Keratinocyte (primary cell): ENCODE measurements around the gene OR2L3. TPM values are rescaled to one million over a fixed set of nuclear protein-coding genes. Genes with fewer than 3 reads are reported as not detected.

Source experiments
- DNase-seq: peaks from one replicate; pipeline ENCODE4 v3.0.0-alpha.2; 2011; ENCODE audit warnings: low read depth, missing footprints, low spot score
- FAIRE-seq: peaks from 2 replicates; lab custom pipeline; 2011; peaks lifted over from hg19 to GRCh38; lab: Jason Lieb, UNC
- H2AFZ ChIP-seq: 2 replicates; pipeline ENCODE4 v1.6.0; 2012; ENCODE audit warnings: low read length, control low read depth, inconsistent platforms; ENCODE audit not compliant: control insufficient read depth
- H3K27ac ChIP-seq: 2 replicates; pipeline ENCODE4 v1.5.1; 2011; ENCODE audit warnings: low read length; ENCODE audit not compliant: control insufficient read depth, insufficient read depth
- H3K27me3 ChIP-seq: 3 replicates; pipeline ENCODE4 v1.6.0; 2011; ENCODE audit warnings: low read length; ENCODE audit not compliant: control insufficient read depth, insufficient read depth; ENCODE audit errors: extremely low read depth
- H3K36me3 ChIP-seq, 2 experiments: 2 replicates in 1 of 2; 3 replicates in 1 of 2; pipeline ENCODE4 v1.5.1; 2011; ENCODE audit warnings: low read length in 2 of 2, mild to moderate bottlenecking in 1 of 2; ENCODE audit not compliant: control insufficient read depth in 2 of 2, insufficient read depth in 2 of 2; ENCODE audit errors: extremely low read depth in 1 of 2
- H3K4me1 ChIP-seq: 3 replicates; pipeline ENCODE4 v1.5.1; 2011; ENCODE audit warnings: low read length; ENCODE audit not compliant: control insufficient read depth, insufficient read depth; ENCODE audit errors: extremely low read depth
- H3K4me2 ChIP-seq: 3 replicates; pipeline ENCODE4 v1.6.0; 2011; ENCODE audit warnings: low read depth, low read length; ENCODE audit not compliant: control insufficient read depth, insufficient read depth; ENCODE audit errors: extremely low read depth
- H3K4me3 ChIP-seq, 3 experiments: fragments of 200-600 bp in 1 of 3; sonication (generic) in 1 of 3; 2 replicates in 2 of 3; 3 replicates in 1 of 3; pipeline ENCODE4 v1.5.1; 2011 to 2016; ENCODE audit warnings: low read length in 3 of 3, mild to moderate bottlenecking in 3 of 3, control low read depth in 2 of 3, inconsistent platforms in 1 of 3, low read depth in 1 of 3, mixed read lengths in 1 of 3, mixed run types in 1 of 3, moderate library complexity in 1 of 3; ENCODE audit not compliant: control insufficient read depth in 2 of 3, insufficient read depth in 2 of 3; ENCODE audit errors: extremely low read depth in 1 of 3
- H3K79me2 ChIP-seq: 2 replicates; pipeline ENCODE4 v1.6.0; 2012; ENCODE audit warnings: low read length; ENCODE audit not compliant: control insufficient read depth, insufficient read depth
- H3K9ac ChIP-seq: 3 replicates; pipeline ENCODE4 v1.6.0; 2011; ENCODE audit warnings: low read length; ENCODE audit not compliant: control insufficient read depth, insufficient read depth; ENCODE audit errors: extremely low read depth
- H3K9me1 ChIP-seq: 3 replicates; pipeline ENCODE4 v1.6.0; 2011; ENCODE audit warnings: low read length; ENCODE audit not compliant: control insufficient read depth, insufficient read depth; ENCODE audit errors: extremely low read depth
- H3K9me3 ChIP-seq: 2 replicates; pipeline ENCODE4 v1.5.1; 2012; ENCODE audit warnings: low read depth, low read length; ENCODE audit not compliant: control insufficient read depth
- H4K20me1 ChIP-seq: 3 replicates; pipeline ENCODE4 v1.6.0; 2011; ENCODE audit warnings: low read length; ENCODE audit not compliant: control insufficient read depth, insufficient read depth; ENCODE audit errors: extremely low read depth
- EZH2 ChIP-seq: IDR thresholded peaks from one replicate; pipeline ENCODE4 v1.6.1; 2012; ENCODE audit warnings: inconsistent platforms, mild to moderate bottlenecking, low read length, moderate library complexity
- dilution Hi-C: fragments of 300-500 bp; cut with MboI; formaldehyde crosslinking; loops from one replicate; pipeline ENCODE4 v1.7.0; 2020; ENCODE audit warnings: low sequenced_read_pairs; ENCODE audit not compliant: extremely low pct_ligation_motif_present
- polyA plus RNA-seq, 5 experiments: library from polyadenylated mRNA; depleted of rRNA in 3 of 5; stranded (reverse) in 3 of 5; stranded (forward) in 1 of 5; unstranded in 1 of 5; fragments of >200 nt; gene quantifications; 1 replicate in 1 of 5; 2 replicates in 3 of 5; 3 replicates in 1 of 5; pipeline versions ENCODE4 v1.2.1 to v1.2.3, GENCODE V29; 2011 to 2012; ENCODE audit warnings: missing spikeins in 2 of 5, low read depth in 1 of 5, low replicate concordance in 1 of 5
- TF ChIP-seq, protein P1 (sequence below), 3 experiments: IDR thresholded peaks in 1 of 3; conservative IDR thresholded peaks in 1 of 3; optimal IDR thresholded peaks in 1 of 3; 2 replicates in 2 of 3; 3 replicates in 1 of 3; pipeline versions ENCODE3 to v1.5.1; 2011; ENCODE audit warnings: low read length in 3 of 3, mild to moderate bottlenecking in 3 of 3, moderate library complexity in 2 of 3, control low read depth in 1 of 3, inconsistent platforms in 1 of 3; ENCODE audit not compliant: insufficient read depth in 2 of 3; ENCODE audit errors: extremely low read depth in 1 of 3

Gene OR2L3
- polyA plus RNA-seq, 1 donor (not counting 4 experiments of a cell fraction or from before 2014, with no cell fraction given): not detected

DNA sequence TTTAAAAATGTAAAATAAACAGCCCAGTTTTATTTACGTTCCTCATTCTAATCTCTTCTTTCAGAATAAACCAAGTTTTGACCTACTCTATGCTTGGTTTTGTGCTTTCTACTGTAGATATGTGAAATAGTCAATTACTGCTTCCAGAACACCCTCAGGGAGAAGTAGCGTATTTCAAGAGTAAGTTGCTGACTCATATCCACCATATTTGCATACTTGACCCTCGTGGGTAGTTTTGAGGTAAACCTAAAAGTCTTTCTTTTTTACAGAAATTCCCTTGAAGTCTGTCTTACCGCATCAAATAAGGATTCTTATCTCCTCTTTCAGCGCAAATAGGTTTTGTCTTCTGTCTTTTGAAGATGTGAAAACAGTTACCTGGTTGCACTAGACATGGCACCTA, 1.4 kb upstream of the OR2L3 start:
- dilution Hi-C loops: no loop called here
- H3K9ac ChIP-seq: no peak overlapping the region
- H3K27ac ChIP-seq: no peak overlapping the region
- H3K9me3 ChIP-seq: no peaks in the 10 kb centered on the region
- TF ChIP-seq, protein P1, sequence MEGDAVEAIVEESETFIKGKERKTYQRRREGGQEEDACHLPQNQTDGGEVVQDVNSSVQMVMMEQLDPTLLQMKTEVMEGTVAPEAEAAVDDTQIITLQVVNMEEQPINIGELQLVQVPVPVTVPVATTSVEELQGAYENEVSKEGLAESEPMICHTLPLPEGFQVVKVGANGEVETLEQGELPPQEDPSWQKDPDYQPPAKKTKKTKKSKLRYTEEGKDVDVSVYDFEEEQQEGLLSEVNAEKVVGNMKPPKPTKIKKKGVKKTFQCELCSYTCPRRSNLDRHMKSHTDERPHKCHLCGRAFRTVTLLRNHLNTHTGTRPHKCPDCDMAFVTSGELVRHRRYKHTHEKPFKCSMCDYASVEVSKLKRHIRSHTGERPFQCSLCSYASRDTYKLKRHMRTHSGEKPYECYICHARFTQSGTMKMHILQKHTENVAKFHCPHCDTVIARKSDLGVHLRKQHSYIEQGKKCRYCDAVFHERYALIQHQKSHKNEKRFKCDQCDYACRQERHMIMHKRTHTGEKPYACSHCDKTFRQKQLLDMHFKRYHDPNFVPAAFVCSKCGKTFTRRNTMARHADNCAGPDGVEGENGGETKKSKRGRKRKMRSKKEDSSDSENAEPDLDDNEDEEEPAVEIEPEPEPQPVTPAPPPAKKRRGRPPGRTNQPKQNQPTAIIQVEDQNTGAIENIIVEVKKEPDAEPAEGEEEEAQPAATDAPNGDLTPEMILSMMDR (optimal IDR thresholded peaks at IDR 0.05 in 1 of 3, IDR thresholded peaks at IDR 0.05 in 1 of 3, conservative IDR thresholded peaks at IDR 0.05 in 1 of 3; ENCODE audit: extremely low read depth in 1 of 3, insufficient read depth in 2 of 3, low read length in 3 of 3): no peak
- no peak for FAIRE-seq
- H3K9me1 ChIP-seq: no peaks in the 10 kb centered on the region
- H3K36me3 ChIP-seq: no peaks in the 10 kb centered on the region
- H3K27me3 ChIP-seq: no peaks in the 10 kb centered on the region
- no peak overlapping the region for H3K4me2 ChIP-seq
- DNase-seq: no peak
- H3K4me3 ChIP-seq: no peak overlapping the region
- no peaks in the 10 kb centered on the region for H3K4me1 ChIP-seq
- H4K20me1 ChIP-seq: no peaks in the 10 kb centered on the region
- H2AFZ ChIP-seq: no peak overlapping the region
- no peaks in the 10 kb centered on the region for H3K79me2 ChIP-seq

DNA sequence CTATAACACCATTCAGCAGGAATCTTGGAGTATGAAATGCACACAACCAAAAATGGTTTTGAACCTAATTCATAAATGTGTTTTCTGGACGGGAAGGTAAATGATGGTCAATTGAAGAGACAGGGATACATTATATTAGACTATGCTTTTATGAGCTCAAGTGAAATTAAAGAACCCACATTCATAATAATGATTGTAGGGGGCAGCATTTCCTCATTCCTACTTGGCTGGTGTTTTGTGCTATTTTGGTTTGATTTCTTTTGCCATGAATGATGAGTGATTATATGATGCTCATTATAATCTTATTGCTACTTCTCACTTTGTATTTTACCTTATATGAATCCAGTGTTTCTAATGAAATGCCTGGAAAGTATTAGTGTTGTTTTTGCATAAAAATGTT, 372 bp downstream of the OR2L3 start:
- Histone ChIP-seq H3K4me3 (no peak overlapping the region), H3K9me3 (no peaks in the 10 kb centered on the region), H3K4me2 (no peak overlapping the region), H3K4me1 (no peaks in the 10 kb centered on the region), H2AFZ (no peak overlapping the region), H3K36me3 (no peaks in the 10 kb centered on the region), H3K27ac (no peak overlapping the region), H3K9me1 (no peaks in the 10 kb centered on the region), H3K27me3 (no peaks in the 10 kb centered on the region), H4K20me1 (no peaks in the 10 kb centered on the region), H3K9ac (no peak overlapping the region), H3K79me2 (no peaks in the 10 kb centered on the region)
- dilution Hi-C loops: no loop called here
- DNase-seq (no peak), FAIRE-seq (no peak)
- TF ChIP-seq EZH2: no peak
- TF ChIP-seq, protein P1 (optimal IDR thresholded peaks at IDR 0.05 in 1 of 3, IDR thresholded peaks at IDR 0.05 in 1 of 3, conservative IDR thresholded peaks at IDR 0.05 in 1 of 3; ENCODE audit: extremely low read depth in 1 of 3, insufficient read depth in 2 of 3, low read length in 3 of 3): no peak
